Stimulated activated CD8-positive, alpha-beta memory T cell treated with anti-CD3 and anti-CD28 coated beads, Interleukin-4, amount 100 ng/mL, for 1 hour (primary cell): ENCODE data around the gene GFER.
A peak's percentile ranks its signal among the peaks of the same experiment; 100 is the strongest.
"Not testable (repeated sequence)": the region's sequence is repeated elsewhere in the genome, so short reads cannot be mapped to it uniquely, and the experiment has no call there.

ENCODE experiments used
- DNase-seq, 2 donors: peaks; one replicate each; pipeline ENCODE4 v3.0.0-alpha.2; 2020; ENCODE audit warnings: low read depth in 2 of 2, low spot score in 1 of 2

GFER gene

DNA sequence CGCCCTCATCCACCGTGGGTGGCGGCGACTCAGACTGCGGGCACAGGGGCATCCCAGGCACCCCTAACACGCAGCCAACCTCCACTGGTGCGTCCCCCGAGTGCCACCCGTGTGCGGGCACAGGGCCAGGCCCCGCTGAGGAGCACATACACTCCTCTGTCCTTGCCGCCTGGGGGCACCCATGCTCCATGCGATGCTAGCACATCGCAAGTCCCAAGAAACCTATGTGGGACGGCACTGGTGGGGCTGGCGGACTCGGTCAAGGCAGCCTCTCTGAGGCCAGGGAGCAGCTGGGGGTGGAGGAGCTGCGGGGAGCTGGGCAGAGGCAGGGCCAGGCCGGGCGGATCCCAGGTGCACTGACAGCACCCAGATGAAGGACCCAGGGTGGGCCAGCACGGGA lies 21.7 kb downstream of the GFER start:
- DNase-seq, result no peak

DNA sequence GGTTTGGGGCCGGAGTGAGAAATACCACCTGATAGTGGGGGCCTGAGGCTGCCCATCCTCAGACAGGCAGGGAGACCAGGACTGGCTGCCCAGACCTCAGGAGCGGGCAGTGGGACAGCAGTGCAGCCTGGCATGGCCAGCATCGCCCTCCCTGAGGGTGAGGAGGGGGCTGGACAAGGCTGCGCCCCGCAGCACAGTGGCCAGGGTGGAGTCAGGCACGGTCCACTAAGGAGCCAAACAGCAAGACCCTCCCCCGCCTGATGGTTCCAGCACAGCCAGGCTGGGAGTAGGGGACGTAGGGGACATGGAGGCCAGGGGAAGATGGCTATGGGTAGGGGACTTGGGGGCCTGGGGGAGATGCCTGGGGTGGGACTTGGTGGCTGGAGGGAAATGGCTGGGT lies 22.3 kb downstream of the GFER start:
- no peak for DNase-seq

DNA sequence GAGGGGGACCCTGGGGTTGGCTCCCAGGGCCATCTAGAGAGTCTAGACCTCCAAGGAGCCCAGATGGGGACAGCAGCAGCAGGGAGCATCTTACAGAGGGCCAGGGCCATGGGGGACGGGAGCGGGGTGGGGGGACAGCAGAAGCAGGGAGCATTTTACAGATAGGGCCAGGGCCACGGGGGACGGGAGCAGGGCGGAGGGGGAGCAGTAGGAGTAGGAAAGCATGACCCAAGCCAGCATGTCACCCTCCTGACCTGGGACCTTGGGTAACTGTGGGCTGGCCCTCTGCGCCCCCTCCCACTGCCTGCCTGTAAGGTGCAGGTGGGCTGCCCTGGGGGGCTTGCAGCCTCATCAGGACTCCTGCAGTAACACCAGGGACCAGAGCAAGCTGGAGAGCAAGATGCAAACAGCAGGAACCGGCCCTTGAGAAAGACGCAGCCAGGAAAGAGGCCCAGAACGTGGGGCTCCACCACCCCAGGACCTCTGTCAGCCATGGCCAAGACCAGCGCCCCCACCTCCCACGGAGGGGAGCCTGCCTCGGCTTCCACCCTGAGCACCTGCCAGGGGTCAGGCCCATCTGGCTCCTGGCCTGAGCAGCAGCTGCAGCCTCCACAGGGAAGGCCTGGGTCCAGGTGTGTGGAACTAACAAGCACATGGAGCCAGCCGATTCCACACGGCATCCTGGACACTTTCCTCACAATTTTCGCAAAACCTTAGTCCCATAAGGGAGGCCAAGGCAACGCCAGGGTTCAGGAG lies 23.3 kb downstream of the GFER start:
- no peak for DNase-seq

DNA sequence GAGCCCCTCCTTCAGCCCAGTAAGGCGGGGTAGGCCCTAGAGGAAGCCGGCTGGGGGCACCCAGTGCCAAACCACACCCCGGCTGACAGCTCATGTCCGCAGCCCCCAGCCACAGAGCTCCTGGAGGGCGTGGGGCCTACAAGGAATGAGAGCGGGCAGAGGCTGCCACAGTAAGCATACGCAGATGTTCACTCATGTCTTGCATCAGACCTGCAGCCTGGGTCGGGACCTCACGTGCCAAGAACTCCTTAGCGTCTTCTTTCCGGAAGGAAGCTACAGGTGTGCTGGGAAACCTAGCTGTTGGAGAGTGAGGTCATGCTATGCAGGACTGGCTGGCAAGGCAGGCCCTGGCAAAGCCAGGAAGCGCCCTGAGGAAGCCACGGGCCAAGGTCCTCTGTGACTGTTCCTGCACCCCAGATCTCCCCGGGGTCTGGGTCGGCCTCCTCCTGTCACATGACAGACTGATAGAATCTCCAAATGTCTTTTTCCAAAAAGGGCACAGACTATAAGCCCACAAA lies 24.1 kb downstream of the GFER start:
- no peak for DNase-seq

DNA sequence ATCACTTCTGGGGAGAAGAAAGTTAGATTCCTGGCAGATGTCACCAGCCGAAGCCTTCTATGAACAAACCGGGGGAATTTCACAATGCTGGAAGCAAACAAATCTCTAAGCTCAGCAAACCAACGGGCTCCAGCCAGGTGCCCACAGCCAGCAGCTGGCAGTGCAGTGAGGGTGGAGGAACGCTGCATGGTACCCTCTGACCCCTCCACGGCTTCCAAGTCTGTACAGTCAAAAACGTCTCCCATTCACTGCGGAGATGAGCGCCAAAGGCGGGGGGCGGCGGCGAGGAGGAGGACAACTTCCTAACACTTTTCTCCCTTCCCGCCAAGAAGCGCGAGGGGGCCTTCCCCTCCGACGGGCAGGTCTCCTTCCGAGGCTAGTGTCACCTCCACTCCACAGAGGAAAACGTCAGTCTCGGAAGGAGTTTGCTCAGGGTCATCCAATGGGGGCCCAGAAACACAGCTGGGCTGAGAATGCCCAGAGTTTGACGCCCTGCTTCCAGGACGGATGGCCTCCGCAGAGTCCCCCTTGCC lies 24.7 kb downstream of the GFER start:
- no peak for DNase-seq

DNA sequence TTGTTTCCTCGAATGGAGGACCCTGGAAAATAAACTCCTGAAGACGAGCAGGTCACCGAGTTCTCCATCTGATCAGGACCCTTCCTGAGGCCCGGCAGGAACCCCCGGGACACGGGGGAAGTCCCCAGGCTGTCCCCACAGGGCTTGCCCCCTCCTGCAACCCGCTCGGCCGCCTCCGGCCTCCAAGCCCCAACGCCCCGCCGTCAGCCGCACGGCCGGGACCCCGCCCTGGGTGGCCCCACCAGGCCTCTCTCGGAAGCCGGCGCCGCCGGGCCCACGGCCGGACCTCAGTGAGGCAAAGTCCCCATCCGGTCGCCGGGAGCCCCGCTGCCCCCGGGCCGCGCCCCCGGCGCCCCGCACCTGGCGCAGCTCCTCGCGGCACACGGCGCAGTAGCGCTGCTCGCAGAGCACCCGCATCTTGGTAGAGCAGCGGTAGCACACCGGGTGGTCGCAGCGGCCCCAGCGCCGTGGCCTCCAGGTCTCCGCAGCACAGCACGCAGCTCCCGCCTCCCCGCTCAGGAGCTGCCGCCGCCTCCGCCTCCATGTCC lies 25.2 kb downstream of the GFER start:
- no peak for DNase-seq

DNA sequence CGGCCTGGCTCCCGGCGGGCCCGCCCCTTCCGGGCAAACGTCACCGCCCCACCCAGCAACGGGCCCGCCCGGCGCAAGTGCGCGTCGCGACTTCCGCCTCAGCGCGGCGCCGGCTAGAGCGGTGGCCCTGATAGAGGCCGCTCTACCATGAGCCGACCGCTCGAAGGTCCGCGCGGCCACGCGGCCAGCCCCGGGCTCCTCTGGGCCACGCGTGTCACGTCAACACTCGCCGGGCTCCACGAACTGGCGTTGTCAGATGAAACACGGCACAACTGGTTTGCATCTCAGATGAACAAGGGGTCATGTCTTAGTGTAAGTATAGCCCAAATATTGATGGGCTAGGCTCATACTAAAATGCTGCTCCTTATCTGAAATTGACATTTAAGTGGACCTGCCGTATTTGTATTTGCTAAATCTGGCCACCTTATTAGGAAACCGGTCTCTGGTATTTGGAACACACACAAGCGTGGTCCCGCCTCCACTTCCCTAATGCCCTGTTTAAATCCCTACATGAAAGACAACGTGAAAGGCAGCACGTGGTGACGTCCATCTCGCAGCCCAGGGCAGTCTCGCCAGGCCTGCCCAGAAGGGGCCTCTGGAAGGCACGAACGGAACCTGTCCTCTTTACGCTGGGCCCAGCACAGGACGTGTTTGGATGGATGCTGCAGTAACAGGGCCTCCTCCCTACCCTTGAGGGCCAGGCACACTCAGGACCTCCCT lies 26.0 kb downstream of the GFER start, which contains the start of gene ZNF598:
TSS of gene ZNF598 (minus strand) at position 31 of the 720 bp plus-strand sequence.
- DNase-seq, result peak in 1 of 2 donors; percentile 60

DNA sequence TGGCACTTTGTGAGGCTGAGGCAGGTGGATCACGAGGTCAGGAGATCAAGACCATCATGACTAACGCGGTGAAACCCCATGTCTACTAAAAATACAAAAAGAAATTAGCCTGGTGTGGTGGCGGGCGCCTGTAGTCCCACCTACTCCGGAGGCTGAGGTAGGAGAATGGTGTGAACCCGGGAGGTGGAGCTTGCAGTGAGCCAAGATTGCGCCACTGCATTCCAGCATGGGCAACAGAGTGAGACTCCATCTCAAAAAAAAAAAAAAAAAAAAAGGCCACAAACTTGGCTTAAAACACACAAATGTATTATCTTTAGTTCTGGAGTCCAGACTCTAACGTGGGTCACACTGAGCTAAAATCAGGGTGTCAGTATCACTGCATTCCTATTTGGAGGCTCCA lies 27.7 kb downstream of the GFER start:
- DNase-seq, result not testable (repeated sequence)

DNA sequence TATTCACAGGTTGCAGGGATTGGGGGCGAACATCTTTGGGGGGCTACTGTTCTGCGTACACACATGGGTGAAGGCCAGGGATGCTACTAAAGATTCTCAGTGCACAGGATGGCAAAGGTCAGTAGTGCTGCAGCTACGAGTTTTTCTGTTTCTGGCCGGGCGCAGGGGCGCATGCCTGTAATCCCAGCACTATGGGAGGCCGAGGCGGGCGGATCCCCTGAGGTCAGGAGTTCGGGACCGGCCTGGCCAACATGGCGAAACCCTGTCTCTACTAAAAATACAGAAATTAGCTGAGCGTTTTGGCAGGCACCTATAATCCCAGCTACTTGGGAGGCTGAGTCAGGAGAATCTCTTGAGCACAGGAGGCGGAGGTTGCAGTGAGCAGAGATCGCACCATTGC lies 29.5 kb downstream of the GFER start:
- DNase-seq, result no peak

DNA sequence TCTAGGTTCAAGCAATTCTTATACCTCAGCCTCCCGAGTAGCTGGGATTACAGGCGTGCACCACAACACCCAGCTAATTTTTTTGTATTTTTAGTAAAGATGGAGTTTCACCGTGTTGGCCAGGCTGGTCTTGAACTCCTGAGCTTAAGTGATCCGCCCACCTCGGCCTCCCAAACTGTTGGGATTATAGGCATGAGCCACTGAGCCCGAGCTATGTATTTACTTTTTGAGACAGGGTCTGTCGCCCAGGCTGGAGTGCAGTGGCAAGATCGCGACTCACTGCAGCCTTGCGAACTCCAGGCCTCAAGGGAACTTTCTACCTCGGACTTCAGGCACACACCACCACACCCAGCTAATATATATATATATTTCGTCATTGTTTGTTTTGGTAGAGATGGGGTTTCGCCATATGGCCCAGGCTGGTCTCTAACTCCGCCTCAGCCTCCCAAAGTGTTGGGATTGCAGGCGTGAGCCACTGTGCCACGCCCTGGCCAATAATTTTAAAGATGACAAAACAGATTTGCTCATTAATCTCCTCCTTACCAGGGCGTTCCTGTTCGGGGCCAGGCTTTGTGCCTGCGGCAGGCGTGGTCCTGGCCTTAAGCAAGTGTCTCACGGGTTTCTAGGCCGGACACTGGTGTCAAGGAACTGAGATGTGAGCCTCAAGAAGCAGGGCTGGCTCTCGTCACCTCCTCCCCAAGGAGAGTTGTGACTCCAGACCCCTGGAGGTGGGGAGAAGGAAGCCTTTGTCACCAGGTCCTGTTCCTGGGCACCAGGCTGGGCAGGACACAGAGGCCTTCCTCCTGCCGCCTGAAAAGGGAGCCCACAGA lies 31.3 kb downstream of the GFER start:
- DNase-seq, result no peak

DNA sequence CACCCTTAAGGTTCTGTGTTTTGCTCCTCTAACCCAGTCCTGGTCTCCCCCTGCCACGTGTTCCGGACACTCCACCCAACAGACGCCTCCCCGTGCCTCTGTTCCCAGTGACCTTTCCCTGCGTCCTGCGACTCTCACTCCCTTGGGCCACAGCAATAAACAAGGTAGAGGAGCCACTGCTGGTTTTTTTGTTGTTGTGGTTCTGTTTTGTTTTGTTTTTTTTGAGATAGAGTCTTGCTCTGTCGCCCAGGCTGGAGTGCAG lies 31.9 kb downstream of the GFER start:
- DNase-seq, result no peak

DNA sequence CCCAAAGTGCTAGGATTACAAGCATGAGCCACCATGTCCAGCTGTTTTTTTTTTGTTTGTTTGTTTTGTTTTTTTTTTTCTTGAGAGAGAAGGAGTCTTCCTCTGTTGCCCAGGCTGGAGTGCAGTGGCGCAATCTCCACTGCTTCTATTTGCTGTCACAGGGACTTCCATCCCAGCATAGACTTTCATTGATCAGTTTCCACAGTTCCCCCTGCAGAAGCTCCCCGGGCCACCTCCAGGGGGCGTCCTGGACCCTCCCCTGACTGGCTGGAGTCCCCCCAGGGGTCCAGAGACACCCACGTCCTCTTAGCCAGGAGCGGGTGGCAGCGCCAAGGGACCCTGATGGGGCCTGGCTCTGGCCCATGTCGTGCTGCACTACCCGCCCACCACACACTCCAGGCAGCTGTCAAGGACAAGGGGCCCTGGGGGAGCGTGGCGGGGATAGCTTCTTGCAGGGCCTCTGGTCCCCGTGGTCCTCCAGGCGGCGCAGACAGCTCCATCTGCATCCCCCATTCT lies 32.5 kb downstream of the GFER start:
- no peak for DNase-seq

DNA sequence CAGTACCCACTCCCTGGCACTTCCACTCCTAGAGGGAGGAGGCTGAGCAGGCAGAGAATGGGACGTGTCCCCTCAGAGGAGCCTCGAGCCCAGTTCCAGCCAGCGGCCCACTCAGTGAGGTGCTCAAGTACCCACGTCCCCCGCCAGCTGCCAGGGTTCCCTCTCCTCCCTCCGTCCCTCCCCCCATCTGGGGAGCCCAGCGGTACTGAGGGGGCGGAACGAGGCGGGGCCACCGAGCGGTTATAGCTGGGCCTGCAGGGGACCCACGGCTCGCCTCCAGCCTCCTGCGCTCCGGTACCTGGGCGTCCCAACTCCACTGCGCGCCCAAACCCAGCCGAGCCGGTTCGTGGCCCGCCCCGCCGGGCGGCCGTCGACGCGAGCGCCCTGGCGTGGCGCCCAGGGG lies 35.5 kb downstream of the GFER start, which contains the start of gene NPW:
TSS of gene NPW (plus strand) at position 268 of the 403 bp plus-strand sequence.
- DNase-seq, result no peak

DNA sequence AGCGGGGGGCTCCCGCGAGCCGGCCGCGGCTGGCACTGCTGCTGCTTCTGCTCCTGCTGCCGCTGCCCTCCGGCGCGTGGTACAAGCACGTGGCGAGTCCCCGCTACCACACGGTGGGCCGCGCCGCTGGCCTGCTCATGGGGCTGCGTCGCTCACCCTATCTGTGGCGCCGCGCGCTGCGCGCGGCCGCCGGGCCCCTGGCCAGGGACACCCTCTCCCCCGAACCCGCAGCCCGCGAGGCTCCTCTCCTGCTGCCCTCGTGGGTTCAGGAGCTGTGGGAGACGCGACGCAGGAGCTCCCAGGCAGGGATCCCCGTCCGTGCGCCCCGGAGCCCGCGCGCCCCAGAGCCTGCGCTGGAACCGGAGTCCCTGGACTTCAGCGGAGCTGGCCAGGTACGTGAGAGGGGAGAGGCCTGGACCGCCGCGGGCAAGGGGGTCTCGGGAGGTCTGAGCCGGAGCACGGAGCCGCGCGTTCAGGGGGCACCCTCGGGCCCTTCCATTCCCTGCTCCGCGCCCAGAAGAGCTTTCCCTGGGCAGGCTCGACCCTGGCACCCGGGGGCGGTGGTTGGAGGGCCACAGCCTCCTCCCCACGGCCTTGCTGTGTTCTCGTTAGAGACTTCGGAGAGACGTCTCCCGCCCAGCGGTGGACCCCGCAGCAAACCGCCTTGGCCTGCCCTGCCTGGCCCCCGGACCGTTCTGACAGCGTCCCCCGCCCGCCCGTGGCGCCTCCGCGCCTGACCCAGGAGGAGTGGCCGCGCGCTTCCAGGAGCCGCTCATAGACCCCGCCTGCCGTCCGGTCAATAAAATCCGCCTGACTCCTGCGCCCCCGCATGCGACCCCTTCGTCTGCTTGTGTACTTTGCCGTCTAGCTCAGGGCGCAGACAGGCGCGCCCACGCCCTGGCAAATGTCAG lies 36.2 kb downstream of the GFER start:
- no peak for DNase-seq

DNA sequence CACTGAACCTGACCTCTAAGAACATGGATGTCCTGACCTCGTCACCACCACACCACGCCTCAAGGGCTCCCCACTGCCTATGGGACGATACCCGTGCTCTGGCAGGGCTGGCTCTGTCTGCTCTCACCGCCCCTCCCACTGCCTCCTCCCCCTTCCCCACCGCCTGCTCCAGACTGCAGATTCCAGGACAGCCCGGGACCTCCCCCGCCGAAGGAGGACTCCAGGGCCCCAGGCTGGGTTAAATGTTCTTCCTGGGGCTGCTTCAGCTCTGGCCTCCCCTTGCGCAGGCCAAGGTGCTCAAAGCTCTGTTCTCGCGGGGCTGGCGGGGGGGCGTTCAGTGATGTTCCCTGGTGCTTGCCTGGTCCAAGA lies 38.7 kb downstream of the GFER start:
- DNase-seq, result no peak

DNA sequence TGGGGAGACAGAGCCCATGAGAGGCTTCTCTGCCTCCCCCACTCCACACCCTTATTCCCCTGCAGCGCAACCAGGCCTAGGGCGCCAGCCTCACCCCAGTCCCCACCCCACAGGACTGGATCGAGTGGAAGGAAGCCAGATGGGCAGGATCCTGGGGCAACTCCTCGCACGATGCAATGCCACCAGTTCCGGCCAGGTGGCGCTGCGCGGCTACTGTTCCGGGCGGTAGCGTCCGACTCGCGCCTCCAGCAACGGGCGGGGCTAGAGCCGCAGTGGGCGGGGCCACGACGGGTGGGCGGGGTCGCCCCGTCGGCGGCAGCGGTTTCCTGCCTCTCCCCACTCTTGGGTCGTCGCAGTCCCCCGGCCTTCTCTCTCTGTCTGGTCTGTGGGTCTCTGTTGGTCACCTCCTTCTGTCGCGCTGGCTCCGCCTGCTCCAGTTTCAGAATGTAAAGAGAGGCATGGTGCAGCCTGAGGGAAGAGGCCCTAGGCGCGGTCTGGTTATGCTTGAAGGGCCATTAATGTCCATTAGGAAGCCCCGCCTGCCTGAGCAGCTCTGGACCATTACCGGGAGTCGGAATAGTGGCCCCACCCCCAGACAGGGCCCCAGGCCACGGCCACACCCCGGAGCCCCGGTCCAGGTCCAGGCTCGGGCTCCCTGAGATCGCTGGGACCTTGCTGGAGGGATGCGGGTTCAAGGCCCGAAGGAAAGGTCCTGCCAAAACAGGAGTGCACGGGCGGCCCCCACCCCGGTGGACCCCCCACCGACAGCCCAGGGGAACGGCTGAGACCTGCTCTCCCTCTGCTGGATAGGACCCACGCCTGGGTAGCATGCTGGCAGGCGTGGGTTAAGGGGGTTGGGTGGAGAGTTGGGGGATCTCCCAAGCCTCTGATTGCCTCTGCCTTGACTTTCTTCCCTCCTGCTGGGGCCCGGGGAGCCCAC lies 39.4 kb downstream of the GFER start:
- peak; percentile 92 to 95 for DNase-seq

DNA sequence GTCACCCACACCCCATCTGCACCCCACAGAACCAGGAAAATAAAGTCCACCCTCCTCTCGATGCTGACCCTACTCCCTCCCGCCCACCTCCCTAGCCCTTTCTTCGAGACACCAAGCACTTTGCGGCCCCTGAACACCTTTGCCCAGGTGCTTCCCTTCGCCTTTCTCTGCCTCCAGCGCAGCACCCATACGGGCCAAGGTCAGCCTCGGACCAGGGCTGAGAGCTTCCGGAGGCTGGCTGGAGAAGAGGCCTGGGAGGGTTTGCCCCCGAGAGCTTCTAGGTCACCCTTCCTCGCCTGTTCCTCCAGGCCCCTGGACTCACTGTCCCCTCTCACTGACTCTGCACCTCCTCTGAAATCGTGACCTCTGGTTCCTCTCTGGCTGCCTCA lies 40.0 kb downstream of the GFER start:
- DNase-seq, result no peak

DNA sequence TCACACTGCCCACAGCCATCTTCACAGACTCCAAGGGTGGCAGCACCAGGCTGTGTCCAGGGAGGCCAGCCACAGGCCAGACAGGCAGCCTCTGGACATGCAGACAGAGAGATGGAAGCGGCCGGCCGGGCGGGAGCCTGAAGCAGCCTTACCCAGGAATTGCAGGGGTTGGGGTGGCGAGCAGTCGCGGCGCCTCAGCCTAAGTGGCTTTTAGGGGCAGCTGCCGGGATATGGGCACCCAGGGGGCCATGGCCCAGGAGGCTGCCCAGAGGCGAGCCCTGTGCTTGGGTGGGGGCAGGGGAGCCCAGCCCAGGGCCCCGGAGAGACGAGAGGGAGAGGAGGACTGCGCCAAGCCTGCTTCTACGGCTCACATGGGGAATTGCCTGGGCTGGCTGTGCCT lies 41.3 kb downstream of the GFER start:
- DNase-seq, result no peak

DNA sequence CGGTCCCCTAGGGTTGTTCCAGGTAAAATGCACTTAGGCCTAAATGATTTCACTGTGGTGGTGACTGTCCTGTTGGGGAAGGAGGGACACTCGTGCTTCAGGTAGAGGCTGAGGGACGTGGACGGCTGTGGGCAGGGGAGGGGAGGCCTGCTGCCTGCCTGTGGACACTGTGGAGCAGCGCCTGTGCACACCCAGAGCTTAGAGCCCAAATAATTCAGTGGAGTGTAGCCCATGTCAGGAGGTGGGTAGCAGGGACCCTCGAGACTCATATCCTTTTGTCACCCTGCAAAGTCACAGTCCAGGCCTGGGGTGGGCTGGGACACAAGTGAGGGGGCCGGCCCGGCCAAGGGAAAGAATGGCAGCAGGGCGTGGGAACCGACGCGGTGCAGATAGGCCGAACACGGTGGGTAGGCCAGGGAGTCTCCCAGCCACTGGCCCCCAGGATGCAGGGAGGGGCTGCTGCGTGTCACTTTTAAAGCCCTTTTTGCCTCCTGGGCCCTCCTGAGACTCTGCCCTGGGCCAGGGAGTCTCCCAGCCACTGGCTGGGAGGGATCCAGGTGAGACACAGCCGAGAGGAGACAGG lies 42.0 kb downstream of the GFER start:
- no peak for DNase-seq
